Measurements from ENCODE around the gene DPP10. TPM values are rescaled to one million over a fixed set of nuclear protein-coding genes. Genes with fewer than 3 reads are reported as not detected.

The DPP10 gene
- total RNA-seq, 4 donors from 2014 or later, result 1.9 to 8.3 (median 2.9) TPM

DNA sequence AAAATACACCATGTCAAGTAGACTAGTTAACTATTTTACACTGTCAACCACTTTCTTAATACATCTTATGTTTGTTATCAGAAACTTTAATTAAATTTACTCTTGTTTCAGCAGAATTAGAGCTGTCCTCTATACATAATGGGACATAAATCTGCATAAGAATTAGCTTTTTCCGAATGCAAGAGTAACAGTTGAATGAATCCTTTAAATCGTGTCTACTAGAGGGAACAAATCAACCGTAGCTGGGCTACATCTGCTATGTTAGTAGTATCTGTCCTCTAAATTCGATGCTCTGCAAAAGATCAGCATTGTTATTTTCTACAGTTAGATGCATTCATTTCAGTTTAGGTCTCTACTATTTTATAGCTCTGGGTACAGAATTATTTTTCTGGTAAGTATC, 1090.6 kb downstream of the DPP10 start:
- Histone ChIP-seq H3K4me3 (no peak overlapping the region), H3K27me3 (no peaks in the 10 kb centered on the region), H3K36me3 (no peaks in the 10 kb centered on the region), H3K9me3 (no peaks in the 10 kb centered on the region), H3K27ac (no peak overlapping the region), H3K4me1 (no peaks in the 10 kb centered on the region)
- TF ChIP-seq, protein P1, sequence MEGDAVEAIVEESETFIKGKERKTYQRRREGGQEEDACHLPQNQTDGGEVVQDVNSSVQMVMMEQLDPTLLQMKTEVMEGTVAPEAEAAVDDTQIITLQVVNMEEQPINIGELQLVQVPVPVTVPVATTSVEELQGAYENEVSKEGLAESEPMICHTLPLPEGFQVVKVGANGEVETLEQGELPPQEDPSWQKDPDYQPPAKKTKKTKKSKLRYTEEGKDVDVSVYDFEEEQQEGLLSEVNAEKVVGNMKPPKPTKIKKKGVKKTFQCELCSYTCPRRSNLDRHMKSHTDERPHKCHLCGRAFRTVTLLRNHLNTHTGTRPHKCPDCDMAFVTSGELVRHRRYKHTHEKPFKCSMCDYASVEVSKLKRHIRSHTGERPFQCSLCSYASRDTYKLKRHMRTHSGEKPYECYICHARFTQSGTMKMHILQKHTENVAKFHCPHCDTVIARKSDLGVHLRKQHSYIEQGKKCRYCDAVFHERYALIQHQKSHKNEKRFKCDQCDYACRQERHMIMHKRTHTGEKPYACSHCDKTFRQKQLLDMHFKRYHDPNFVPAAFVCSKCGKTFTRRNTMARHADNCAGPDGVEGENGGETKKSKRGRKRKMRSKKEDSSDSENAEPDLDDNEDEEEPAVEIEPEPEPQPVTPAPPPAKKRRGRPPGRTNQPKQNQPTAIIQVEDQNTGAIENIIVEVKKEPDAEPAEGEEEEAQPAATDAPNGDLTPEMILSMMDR (IDR thresholded peaks at IDR 0.05), result no peak
- TF ChIP-seq POLR2A (IDR thresholded peaks at IDR 0.05), result no peak
- DNase-seq, result no peak

DNA sequence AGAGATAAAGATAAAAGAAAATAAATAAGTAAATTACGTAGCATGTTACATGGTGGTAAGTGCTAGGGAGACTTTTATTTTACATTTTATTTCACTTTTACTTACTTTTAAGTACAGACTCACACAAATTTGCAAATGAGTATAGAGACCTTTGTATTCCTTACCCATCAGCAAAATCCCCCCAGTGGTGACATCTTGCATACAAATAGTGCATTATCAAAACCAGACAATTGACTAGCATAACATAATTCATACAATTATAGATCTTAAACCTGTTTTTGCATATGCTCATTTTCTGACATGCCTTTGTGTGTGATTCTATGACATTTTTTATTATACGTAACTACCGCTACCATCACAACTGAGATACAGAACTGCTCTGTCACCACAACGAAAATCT, 1099.4 kb downstream of the DPP10 start:
- Histone ChIP-seq H3K27me3 (no peaks in the 10 kb centered on the region), H3K4me3 (no peak overlapping the region), H3K36me3 (no peaks in the 10 kb centered on the region), H3K9me3 (no peaks in the 10 kb centered on the region), H3K27ac (no peak overlapping the region), H3K4me1 (no peaks in the 10 kb centered on the region)
- TF ChIP-seq, protein P1 (IDR thresholded peaks at IDR 0.05), result no peak
- TF ChIP-seq POLR2A (IDR thresholded peaks at IDR 0.05), result no peak
- DNase-seq, result no peak

DNA sequence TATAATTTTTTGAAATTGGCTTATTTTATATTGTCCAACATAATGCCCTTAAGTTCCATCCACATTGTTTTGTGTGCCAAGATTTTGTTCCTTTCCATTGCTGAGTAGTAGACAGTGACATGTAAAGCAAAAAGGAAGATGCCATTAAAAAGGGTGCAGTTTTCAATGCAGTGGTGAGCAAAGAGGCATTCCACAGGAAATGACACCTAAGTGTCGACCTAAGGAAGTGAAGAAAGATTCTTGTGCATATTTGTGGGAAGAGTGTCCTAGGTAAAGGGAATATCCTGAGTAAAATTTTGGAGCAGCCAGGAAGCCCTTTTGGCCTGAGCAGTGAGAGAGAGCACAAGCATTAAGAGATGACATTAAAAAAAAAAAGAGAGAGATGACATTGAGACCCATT, 1099.9 kb downstream of the DPP10 start:
- no peaks in the 10 kb centered on the region for H3K36me3 ChIP-seq

DNA sequence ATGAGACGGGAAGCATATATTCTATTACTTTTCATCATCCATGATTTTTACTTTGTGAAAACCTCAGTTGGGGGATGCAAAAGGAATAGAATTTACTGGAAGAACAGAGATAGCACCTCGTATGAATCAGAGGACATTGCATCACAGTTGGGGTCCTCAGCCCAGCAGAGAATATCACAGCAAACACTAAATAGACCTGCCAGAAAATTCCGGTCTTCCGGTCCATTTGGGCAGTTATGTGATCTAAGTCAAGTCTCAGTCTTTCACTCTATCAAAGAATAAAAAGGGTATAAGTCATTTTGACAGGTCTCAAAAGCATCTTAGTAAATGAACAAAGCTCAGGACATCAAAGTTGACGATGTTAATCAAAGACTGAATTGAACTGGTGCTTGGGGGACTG, 1100.6 kb downstream of the DPP10 start:
- H3K27me3 ChIP-seq, result no peaks in the 10 kb centered on the region
- no peak for DNase-seq
- no peaks in the 10 kb centered on the region for H3K9me3 ChIP-seq
- no peaks in the 10 kb centered on the region for H3K4me1 ChIP-seq
- H3K36me3 ChIP-seq, result no peaks in the 10 kb centered on the region
- H3K27ac ChIP-seq, result no peak overlapping the region
- H3K4me3 ChIP-seq, result no peak overlapping the region
- TF ChIP-seq POLR2A (IDR thresholded peaks at IDR 0.05), result no peak
- TF ChIP-seq, protein P1 (IDR thresholded peaks at IDR 0.05), result no peak

More for the DNA sequence above, 1099.9 kb downstream of the DPP10 start:
- no peak for TF ChIP-seq POLR2A (IDR thresholded peaks at IDR 0.05)
- TF ChIP-seq, protein P1 (IDR thresholded peaks at IDR 0.05), result no peak
- no peak overlapping the region for H3K4me3 ChIP-seq
- no peaks in the 10 kb centered on the region for H3K4me1 ChIP-seq
- no peak overlapping the region for H3K27ac ChIP-seq
- DNase-seq, result no peak
- no peaks in the 10 kb centered on the region for H3K27me3 ChIP-seq
- no peaks in the 10 kb centered on the region for H3K9me3 ChIP-seq

DNA sequence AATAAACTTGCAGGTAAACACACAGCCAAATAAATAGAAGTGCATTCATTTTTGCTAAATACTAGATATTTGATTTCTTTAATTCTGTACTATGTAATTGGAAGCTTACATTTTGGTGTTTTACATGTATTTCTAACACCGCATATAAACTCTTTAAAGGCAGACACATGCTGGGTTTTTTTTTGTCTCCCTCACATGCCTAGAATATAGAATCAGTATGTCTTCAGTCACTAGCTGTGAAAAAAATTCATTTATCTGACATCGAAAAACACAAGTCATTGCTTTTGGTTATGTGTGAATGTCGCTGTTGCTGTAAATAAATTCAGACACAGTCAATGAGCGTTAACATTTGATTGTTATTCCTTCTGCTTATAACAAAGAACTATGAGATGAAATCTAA, 1101.0 kb downstream of the DPP10 start:
- Histone ChIP-seq H3K4me3 (no peak overlapping the region), H3K27me3 (no peaks in the 10 kb centered on the region)

More for the DNA sequence above, 1101.0 kb downstream of the DPP10 start:
- Histone ChIP-seq H3K9me3 (no peaks in the 10 kb centered on the region), H3K36me3 (no peaks in the 10 kb centered on the region), H3K27ac (no peak overlapping the region), H3K4me1 (no peaks in the 10 kb centered on the region)
- no peak for DNase-seq
- TF ChIP-seq POLR2A (IDR thresholded peaks at IDR 0.05), result no peak
- TF ChIP-seq, protein P1 (IDR thresholded peaks at IDR 0.05), result no peak
